Stimulated activated CD8-positive, alpha-beta memory T cell treated with anti-CD3 and anti-CD28 coated beads, Interleukin-15, amount 100 ng/mL, for 24 hours (primary cell): ENCODE data around the gene SGSM1.
"Not testable (repeated sequence)": the region's sequence is repeated elsewhere in the genome, so short reads cannot be mapped to it uniquely, and the experiment has no call there.

Experiments
- DNase-seq: peaks from one replicate; pipeline ENCODE4 v3.0.0-alpha.2; 2020; ENCODE audit warnings: low read depth

The SGSM1 gene

GRCh38 chr22:24837517-24837916 is 31.5 kb downstream of the SGSM1 start:
- not testable (repeated sequence) for DNase-seq

DNA sequence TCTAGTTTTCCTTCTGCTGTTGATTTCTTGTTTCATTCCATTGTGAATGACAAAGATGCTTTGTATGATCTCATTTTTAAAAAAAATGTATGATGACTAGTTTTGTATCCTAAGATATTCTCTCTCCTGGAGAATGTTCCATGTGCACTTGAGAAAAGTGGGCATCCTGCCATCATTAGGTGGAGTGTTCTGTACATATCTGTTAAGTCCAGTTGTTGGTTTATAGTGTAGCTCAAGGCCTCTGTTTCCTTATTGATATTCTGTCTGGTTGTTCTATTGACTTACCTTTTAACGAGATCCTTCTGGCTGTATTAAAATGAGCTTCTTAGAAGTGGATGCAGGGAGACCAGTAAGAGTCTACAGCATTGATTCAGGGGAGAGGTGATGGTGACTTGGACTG is 35.2 kb downstream of the SGSM1 start:
- no peak for DNase-seq

GRCh38 chr22:24843048-24843447 is 37.0 kb downstream of the SGSM1 start:
- DNase-seq, result no peak

DNA sequence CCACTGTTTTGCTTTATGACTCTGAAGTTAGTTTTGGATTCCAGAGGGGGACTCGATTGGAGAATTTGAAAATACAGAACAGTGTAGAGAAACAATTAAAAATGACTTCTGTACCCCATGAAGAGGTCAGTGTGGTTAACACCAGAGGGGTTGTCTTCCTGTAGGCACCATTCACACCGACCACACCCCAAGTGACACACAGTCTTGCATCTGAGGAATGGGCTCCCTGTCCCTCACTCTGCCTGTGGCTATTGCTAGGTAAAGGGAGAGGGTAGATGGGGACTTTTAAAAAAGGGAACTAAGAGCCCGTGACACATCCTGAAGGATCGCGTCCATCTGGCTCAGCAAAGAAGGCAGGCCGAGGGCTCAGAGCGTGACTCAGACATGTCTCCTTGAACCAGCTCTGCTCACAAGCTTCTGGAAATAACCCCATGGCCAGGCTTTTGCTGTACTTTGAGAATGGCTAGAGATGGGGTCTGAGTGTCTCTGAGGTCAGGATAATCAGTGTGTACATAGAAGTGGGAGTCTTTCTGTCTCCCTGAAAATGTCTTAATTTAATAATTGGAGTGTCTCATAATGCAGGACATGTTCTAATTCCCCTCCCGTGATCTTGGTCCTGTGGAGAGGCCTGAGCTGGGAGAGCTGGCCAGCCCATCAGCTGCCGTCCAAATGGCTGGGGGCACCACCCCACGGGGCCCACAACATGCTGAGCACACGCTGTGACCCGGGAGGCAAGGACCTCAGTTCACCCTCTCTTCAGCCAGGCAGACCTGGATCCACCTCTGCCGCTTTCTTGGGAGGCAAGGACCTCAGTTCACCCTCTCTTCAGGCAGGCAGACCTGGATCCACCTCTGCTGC is 39.3 kb downstream of the SGSM1 start:
- DNase-seq, result no peak

- no peak for DNase-seq
These were observed 41.5 kb downstream of the SGSM1 start for GRCh38 chr22:24847490-24847889.

GRCh38 chr22:24848559-24849168 is 42.7 kb downstream of the SGSM1 start:
- DNase-seq, result no peak

DNA sequence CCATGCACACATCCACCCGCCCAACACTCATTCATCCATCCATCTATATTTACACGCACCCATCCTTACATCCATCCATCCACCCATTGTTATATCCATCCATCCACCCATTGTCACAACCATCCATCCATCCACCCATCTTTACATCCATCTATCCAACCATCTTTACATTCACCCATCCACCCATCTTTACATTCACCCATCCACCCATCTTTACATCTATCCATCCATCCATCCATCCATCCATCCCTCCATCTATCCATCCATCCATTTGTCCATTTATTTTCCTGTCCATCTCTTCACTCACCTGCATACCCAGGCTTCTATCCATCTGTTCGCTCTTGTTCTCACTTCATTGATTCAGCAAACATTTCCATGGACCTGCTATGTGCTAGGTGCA is 49.8 kb downstream of the SGSM1 start:
- DNase-seq, result no peak

DNA sequence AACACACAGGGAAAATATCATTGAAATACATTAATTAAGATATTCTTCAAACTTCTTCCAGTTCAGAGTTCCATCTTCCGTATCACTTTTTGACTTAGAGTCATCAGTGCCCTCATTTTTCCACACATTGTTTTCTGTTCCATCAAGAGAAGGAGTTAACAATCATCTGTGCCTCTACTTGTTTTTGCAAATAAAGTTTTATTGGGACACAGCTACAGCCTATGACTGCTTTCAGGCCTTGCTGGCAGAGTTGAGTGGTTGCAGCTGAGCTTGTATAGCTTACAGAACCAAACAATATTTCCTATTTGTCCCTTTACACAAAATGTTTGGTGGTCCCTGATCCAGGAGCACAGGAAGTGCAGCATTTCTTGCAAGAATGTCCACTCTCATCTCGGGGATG is 51.6 kb downstream of the SGSM1 start:
- DNase-seq, result no peak

GRCh38 chr22:24859587-24859986 is 53.6 kb downstream of the SGSM1 start:
- DNase-seq, result no peak

DNA sequence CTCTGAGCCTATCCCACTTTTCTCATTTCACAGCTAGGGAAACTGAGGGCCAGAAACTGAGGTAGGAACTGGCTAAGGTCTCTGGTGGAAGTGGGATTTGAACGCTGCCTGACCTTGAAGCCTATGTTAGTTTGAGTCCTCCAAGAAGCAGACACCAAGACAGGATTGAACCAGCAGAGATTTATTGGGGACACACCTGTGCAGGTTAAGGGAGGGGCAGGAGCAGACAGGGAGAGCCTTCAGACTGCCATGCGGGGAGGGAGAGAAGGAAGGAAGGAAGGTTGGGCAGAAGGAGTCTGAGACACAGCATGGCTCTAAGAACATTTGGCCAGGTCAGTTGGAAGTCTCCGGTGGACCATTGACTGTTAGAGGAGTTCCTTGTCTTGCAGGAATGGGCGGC is 59.5 kb downstream of the SGSM1 start:
- DNase-seq, result no peak

DNA sequence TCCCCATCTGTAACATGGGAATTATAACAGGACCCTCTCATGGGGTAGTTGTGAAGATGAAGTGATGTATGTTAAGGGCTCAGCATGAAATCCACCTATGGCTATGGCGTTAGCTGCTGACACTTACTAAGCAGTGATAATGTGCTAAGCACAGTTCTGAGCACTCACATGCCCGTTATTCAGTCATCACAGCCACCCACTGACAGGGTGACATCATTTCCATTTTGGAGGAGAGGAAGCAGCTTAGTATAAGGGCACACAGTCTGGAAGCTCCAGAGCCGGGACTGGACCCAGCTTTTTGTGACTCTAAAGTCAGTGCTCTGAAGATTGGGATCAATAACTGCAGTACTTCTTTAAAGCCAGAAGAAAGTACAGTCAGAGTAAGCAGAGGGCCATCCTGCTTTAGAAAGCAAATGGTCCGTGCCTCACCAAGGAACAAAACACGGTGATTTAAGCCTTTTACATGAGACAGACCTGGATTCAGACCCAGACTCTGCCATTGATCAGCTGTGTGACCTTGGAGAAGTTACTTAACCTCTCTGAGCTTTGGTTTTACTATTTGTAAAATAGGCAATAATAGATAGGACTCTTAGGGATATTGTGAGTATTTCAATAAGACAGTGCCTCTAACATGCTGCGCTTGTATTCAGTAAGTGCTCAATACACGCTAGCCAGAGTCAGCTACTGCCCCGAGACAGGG is 61.5 kb downstream of the SGSM1 start:
- no peak for DNase-seq

- no peak for DNase-seq
These were observed 63.0 kb downstream of the SGSM1 start for GRCh38 chr22:24868979-24869378.

DNA sequence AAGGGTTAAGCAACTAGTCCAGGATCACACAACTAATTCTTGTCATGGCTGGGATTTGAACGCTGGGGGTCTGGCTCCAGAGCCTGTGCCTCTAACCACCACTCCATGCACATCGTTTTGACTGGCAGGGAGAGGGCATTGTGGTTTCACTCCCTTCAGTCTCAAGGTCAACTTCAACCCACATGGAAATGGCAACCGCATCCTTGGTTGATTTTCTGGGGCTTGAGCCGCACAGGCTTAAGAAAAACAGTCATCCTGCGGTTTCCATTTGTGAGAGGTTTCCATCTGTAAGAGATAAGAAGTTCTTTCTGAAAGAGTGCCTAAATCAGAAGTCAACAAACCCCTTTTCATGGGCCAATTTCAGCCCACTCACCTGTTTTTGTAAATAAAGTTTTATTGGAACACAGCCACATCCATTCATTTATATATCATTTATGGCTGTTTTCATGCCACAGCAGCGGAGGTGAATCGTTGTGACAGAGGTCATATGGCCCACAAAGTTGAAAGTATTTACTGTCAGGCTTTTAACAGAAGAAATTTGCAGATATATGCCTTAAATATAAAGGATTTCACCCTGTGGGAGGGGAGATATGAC is 65.7 kb downstream of the SGSM1 start:
- DNase-seq, result no peak

- no peak for DNase-seq
These were observed 67.2 kb downstream of the SGSM1 start for GRCh38 chr22:24873226-24873625.

GRCh38 chr22:24875862-24876506 is 70.0 kb downstream of the SGSM1 start:
- no peak for DNase-seq

GRCh38 chr22:24876700-24877099 is 70.7 kb downstream of the SGSM1 start:
- DNase-seq, result no peak

GRCh38 chr22:24878969-24879368 is 73.0 kb downstream of the SGSM1 start:
- no peak for DNase-seq

GRCh38 chr22:24883432-24883831 is 77.4 kb downstream of the SGSM1 start:
- no peak for DNase-seq

GRCh38 chr22:24887260-24887659 is 81.2 kb downstream of the SGSM1 start:
- no peak for DNase-seq

DNA sequence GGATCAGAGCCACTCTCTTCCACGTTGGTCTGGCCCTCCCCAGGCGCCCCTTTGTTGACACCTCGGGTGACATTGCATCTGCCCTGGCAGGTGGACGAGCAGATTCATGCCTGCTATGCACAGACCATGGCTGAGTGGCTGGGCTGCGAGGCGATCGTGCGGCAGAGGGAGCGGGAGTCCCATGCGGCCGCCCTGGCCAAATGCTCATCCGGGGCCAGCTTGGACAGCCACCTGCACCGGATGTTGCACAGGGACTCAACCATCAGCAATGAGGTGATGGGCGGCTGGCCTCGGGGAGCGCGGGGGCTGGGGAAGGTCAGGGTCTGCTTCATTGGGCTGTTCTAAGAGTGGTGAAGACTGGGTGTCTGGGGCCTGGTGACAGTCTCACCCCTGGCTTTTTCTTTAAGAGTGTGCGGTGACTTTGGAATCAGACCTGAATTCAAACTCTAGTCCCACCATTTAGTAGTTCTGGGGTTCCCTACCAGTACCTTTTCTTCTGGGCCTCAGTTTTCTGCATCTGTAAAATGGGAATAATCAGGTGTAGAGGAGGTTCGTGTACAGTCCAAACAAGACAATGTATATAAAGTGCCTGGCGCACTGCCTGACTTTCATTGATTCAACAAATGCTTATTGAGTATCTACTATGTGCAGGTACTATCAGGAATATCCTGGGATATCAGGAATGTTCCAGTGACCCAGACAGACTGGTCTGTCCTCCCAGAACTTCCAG is 87.5 kb downstream of the SGSM1 start:
- DNase-seq, result no peak

DNA sequence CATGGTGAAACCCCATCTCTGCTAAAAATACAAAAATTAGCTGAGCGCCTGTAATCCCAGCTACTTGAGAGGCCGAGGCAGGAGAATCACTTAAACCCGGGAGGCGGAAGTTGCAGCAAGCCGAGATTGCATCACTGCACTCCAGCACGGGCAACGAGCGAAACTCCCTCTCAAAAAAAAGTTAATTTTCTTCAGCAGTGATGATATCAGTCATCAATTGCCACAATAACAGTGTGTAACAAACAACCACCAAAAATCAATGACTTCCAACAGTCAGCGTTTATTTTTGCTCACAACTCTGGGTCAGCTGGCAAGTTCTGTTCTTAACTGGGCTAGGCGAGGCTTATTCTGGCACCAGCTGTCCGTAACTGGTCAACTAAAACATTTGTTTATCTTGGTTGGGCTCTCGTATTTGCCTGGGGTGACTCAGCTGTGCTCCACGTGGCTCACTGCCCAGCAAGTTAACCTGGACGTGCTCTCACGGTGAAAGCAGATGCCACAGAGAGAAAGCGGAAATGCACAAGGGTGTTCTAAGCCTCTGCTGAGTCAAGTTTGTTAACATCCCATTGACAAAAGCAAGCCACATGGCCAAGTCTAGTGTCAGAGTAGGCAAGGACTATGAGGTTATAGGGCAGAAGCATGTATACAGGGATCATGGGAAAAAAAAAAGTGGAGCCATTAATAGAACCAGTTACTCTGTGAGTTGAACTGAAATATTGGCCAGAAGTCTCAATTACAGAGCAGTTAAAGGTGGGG is 88.4 kb downstream of the SGSM1 start:
- no peak for DNase-seq
